Measurements from ENCODE around the gene FGF23.

Gene FGF23

GRCh38 chr12:4387607-4388006 is 8.1 kb upstream of the FGF23 start:
- DNase-seq (ENCODE audit: low read depth): no peak
- H3K4me3 ChIP-seq (ENCODE audit: low read length): no peak overlapping the region
- no peak for TF ChIP-seq CTCF (conservative IDR thresholded peaks at IDR 0.05; ENCODE audit: low read length)

- TF ChIP-seq CTCF (conservative IDR thresholded peaks at IDR 0.05; ENCODE audit: low read length): no peak
- no peak overlapping the region for H3K4me3 ChIP-seq (ENCODE audit: low read length)
- DNase-seq (ENCODE audit: low read depth): no peak
Observed at GRCh38 chr12:4386801-4387200, 7.3 kb upstream of the FGF23 start.

- DNase-seq (ENCODE audit: low read depth): no peak
- TF ChIP-seq CTCF (conservative IDR thresholded peaks at IDR 0.05; ENCODE audit: low read length): no peak
- no peak overlapping the region for H3K4me3 ChIP-seq (ENCODE audit: low read length)
Observed at GRCh38 chr12:4383304-4383865, 3.9 kb upstream of the FGF23 start.

DNA sequence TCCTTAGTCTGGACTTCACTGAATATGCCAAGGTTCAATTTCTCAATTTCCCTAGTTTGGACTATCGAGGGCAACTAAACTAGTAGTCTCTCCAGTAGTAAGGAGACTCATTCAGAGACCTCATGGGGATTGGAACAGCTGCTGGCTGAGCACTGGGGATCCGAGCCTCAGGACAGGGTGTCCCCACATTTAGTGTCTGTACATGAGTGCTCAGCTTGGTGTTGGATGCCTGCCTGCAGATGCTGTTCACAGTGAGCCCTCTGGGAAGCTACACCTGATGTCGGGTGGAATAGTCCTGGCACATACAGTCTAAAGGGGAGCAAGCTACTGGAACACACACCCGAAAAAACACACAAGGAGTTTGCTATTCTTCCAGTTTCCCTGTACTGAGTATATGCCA is 820 bp upstream of the FGF23 start:
- H3K4me3 ChIP-seq (ENCODE audit: low read length): no peak overlapping the region
- no peak for TF ChIP-seq CTCF (conservative IDR thresholded peaks at IDR 0.05; ENCODE audit: low read length)
- no peak for DNase-seq (ENCODE audit: low read depth)

DNA sequence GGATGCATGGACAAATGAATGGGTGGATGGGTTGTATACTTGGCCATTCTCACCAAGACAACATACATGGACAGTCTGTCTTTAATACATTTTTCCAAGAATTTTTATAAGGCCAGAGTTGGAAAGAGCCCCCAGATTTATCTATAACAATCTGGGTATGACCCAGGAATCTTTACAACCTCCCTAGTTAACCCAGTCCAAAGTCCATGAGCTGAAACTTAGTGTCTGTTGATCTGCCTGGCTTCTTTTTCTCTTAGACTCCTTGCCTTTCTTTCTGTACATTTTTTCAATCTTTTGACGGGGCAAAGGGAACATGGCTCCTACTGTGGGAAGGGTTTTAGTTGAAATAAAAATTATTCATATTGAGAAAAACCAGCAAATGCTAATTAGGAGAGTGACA is 740 bp downstream of the FGF23 start:
- no peak for DNase-seq (ENCODE audit: low read depth)
- no peak overlapping the region for H3K4me3 ChIP-seq (ENCODE audit: low read length)
- TF ChIP-seq CTCF (conservative IDR thresholded peaks at IDR 0.05; ENCODE audit: low read length): no peak

DNA sequence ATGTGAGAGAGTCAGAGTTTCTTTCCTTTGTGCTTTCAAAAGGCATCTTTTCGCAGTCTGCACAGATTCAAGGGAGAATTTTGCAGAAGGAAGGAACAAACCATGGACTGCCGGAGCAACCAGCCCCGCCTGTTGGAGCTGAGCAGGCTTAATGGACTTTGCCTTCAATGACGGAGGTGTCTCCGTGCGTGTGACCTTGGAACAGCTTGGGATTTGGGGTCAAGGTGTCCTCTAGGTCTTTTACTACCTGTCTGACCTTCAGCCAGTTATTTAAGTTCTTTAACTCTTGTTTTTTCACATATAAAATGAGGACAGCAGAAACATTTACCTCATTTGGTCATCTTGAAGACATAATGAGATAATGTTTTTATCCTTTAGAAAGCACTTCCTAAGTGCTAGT is 4.1 kb downstream of the FGF23 start:
- no peak for TF ChIP-seq CTCF (conservative IDR thresholded peaks at IDR 0.05; ENCODE audit: low read length)
- no peak overlapping the region for H3K4me3 ChIP-seq (ENCODE audit: low read length)
- DNase-seq (ENCODE audit: low read depth): no peak

- no peak overlapping the region for H3K4me3 ChIP-seq (ENCODE audit: low read length)
- no peak for TF ChIP-seq CTCF (conservative IDR thresholded peaks at IDR 0.05; ENCODE audit: low read length)
- no peak for DNase-seq (ENCODE audit: low read depth)
Observed at GRCh38 chr12:4372653-4373052, 6.9 kb downstream of the FGF23 start.

Data from AG10803 (cell line).